ENCODE measurements around the gene ZKSCAN3. TPM values are rescaled to one million over a fixed set of nuclear protein-coding genes. Genes with fewer than 3 reads are reported as not detected.

The ZKSCAN3 gene
- total and polyA plus RNA-seq, 2 of the 4 experiments (the other 2 are of a cell fraction): 3.7 to 4.8 TPM

DNA sequence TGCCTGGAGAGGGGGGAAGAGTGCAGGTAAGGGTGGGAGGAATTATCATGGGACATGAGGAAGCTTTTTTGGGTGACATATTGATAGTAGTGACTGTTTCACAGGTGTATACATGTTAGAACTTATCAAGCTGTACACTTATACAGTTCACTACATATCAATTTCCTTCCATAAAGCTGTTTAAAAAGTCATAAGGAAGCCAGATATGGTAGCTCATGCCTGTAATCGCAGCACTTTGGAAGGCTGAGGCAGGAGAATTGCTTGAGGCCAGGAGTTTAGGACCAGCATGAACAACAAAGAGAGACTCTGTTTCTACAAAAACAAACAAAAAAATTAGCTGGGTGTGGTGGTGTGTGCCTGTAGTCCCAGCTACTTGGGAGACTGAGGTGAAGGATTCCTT, 28.1 kb downstream of the ZKSCAN3 start:
- Histone ChIP-seq H2AK9ac (replicated peaks; ENCODE audit: low read depth, low read length, poor library complexity) (no peak overlapping the region), H2AFZ (replicated peaks; ENCODE audit: low read length, poor library complexity) (no peak overlapping the region), H4K8ac (ENCODE audit: low read depth in 2 of 2, low read length in 2 of 2) (no peak overlapping the region), H3K56ac (ENCODE audit: extremely low read depth, insufficient read depth, low read length) (no peak overlapping the region), H2BK5ac (ENCODE audit: low read depth, low read length, poor library complexity, severe bottlenecking) (no peak overlapping the region), H3K18ac (ENCODE audit: low read depth, low read length) (no peak overlapping the region), H3K36me3 (ENCODE audit: control insufficient read depth, insufficient read depth, low read length) (peaks cover 8% of the 10 kb centered on the region), H3K27me3 (ENCODE audit: control insufficient read depth, insufficient read depth, low read length) (no peaks in the 10 kb centered on the region), H2BK120ac (ENCODE audit: low read depth, low read length) (no peak overlapping the region), H3K79me1 (ENCODE audit: low read depth in 1 of 2, low read length in 2 of 2) (peaks cover 14 to 20% of the 10 kb centered on the region in 2 experiments), H4K91ac (ENCODE audit: insufficient read depth, low read depth, low read length) (no peak overlapping the region), H4K5ac (ENCODE audit: low read depth, low read length) (no peak overlapping the region), H2BK15ac (ENCODE audit: low read depth, low read length) (no peak overlapping the region), H3K14ac (replicated peaks; ENCODE audit: low read depth, low read length) (no peak overlapping the region), H3K4me3 (ENCODE audit: insufficient read depth, low read depth, low read length) (no peak overlapping the region), H3K9me1 (ENCODE audit: insufficient read depth, low read length) (no peaks in the 10 kb centered on the region), H3K9me3 (ENCODE audit: control insufficient read depth, insufficient read depth, low read length) (no peaks in the 10 kb centered on the region), H2BK20ac (ENCODE audit: low read depth, low read length) (no peak overlapping the region), H4K20me1 (ENCODE audit: insufficient read depth, low read length) (no peaks in the 10 kb centered on the region), H3K9ac (ENCODE audit: low read depth, low read length) (no peak overlapping the region), H3K23ac (ENCODE audit: low read depth, low read length) (no peak overlapping the region), H3K4me2 (ENCODE audit: low read depth, low read length) (no peak overlapping the region), H3K4ac (ENCODE audit: low read depth, low read length) (no peak overlapping the region), H3K27ac (ENCODE audit: insufficient read depth, low read length) (no peak overlapping the region), H2AK5ac (ENCODE audit: low read depth, low read length) (no peak overlapping the region), H3K4me1 (ENCODE audit: control insufficient read depth, insufficient read depth, low read length) (no peaks in the 10 kb centered on the region)
- WGBS, 2 experiments (ENCODE audit: extremely low coverage in 2 of 2, insufficient read length in 1 of 2): no CpG with 5 or more reads among the region's 1 CpG
- ATAC-seq (ENCODE audit: low read depth): no peak
- intact Hi-C loops (cut with micrococcal nuclease) (no loop called here), dilution Hi-C loops (cut with HindIII; ENCODE audit: low sequenced_read_pairs, unreplicated experiment) (no loop called here), in situ Hi-C loops (cut with MboI; ENCODE audit: low sequenced_read_pairs) (no loop called here)
- CTCF ChIA-PET: interaction anchor here (1.8 kb wide), 1 partner anchor 22 kb away, joined by 4 read pairs; no protein-coding TSS in a partner anchor
- no peak for DNase-seq
- TF ChIP-seq, protein P1, sequence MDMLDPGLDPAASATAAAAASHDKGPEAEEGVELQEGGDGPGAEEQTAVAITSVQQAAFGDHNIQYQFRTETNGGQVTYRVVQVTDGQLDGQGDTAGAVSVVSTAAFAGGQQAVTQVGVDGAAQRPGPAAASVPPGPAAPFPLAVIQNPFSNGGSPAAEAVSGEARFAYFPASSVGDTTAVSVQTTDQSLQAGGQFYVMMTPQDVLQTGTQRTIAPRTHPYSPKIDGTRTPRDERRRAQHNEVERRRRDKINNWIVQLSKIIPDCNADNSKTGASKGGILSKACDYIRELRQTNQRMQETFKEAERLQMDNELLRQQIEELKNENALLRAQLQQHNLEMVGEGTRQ (IDR thresholded peaks at IDR 0.05; ENCODE audit: low read depth, low read length): no peak
- TF ChIP-seq CEBPB (IDR thresholded peaks at IDR 0.05; ENCODE audit: low read depth, low read length) (no peak), POLR2A (IDR thresholded peaks at IDR 0.05; ENCODE audit: low read depth, low read length) (no peak), MAFK (IDR thresholded peaks at IDR 0.05; ENCODE audit: low read depth, low read length) (no peak), FOS (IDR thresholded peaks at IDR 0.05; ENCODE audit: low read depth, low read length) (no peak), CHD1 (IDR thresholded peaks at IDR 0.05; ENCODE audit: low read depth, low read length) (no peak), RCOR1 (IDR thresholded peaks at IDR 0.05; ENCODE audit: insufficient replicate concordance, low read length) (no peak), BHLHE40 (IDR thresholded peaks at IDR 0.05; ENCODE audit: low read depth, low read length) (no peak), NFE2L2 (IDR thresholded peaks at IDR 0.05; ENCODE audit: low read depth, low read length) (no peak), RAD21 (IDR thresholded peaks at IDR 0.05; ENCODE audit: low read length) (no peak)
- POLR2A ChIA-PET (ENCODE audit: unreplicated experiment): no interaction called here
- BruUV-seq (replicated peaks): no TSS peak
